H1 (cell line): ENCODE measurements around the gene TXNRD2.

Source experiments
- EZH2 ChIP-seq: fragments of 200-600 bp; sonication (generic); IDR thresholded peaks from 2 replicates; pipeline ENCODE4 v1.7.1; 2012; ENCODE audit warnings: low read depth, mild to moderate bottlenecking, moderate library complexity, low read length, inconsistent platforms; ENCODE audit not compliant: severe bottlenecking
- TAF1 ChIP-seq: IDR thresholded peaks from 2 replicates; pipeline ENCODE4 v1.6.1; 2011; ENCODE audit warnings: mild to moderate bottlenecking, low read depth, low read length
- TEAD4 ChIP-seq: IDR thresholded peaks from 2 replicates; pipeline ENCODE4 v1.6.1; 2012; ENCODE audit warnings: low read depth, low read length, inconsistent platforms, mixed read lengths
- TF ChIP-seq, protein P1 (sequence below): IDR thresholded peaks from 2 replicates; pipeline ENCODE4 v1.6.1; 2012; ENCODE audit warnings: low read length, inconsistent platforms

DNA sequence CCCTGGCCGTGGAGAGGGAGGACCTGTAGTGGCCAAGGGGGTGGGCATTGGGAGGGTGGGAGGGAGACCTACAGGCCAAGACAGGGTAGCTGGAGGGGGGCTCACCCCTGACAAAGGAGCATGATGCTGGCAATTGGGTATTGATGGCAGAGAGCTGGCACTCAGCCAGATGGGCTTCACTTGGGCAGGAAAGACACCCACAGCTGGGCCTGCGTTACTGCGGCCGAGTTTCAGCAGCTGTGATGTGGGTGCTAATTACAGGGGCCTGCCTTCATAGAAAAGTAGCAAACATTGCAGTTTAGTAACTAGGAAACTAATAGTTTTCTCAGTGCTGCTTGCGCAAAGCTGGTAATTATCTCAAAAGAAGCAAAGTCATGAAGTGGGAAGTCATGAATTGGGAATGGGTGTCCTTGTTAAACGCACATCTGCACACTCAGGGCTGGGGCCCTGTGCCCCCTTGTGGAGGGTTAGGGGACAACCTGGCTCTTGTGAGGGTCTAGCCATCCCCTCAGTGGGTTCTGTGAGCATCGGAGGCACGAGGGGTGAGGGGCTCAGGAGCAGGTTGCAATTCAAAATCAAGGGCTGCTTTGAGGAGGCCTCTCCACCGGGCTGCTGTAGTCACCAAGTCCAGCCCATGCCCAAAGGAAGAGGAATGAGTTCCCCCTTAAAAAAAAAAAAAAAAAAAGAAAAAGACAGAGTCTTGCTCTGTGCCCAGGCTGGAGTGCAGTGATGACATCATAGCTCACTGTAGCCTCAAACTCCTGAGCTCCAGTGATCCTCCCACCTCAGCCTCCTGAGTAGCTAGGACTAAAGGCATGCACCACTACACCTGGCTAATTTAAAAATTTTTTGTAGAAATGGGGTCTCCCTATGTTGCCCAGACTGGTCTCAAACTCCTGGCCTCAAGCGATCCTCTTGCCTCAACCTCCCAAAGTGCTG is 24.4 kb upstream of the TXNRD2 start:
- TF ChIP-seq TAF1 (no peak), EZH2 (no peak), TEAD4 (no peak)
- TF ChIP-seq, protein P1, sequence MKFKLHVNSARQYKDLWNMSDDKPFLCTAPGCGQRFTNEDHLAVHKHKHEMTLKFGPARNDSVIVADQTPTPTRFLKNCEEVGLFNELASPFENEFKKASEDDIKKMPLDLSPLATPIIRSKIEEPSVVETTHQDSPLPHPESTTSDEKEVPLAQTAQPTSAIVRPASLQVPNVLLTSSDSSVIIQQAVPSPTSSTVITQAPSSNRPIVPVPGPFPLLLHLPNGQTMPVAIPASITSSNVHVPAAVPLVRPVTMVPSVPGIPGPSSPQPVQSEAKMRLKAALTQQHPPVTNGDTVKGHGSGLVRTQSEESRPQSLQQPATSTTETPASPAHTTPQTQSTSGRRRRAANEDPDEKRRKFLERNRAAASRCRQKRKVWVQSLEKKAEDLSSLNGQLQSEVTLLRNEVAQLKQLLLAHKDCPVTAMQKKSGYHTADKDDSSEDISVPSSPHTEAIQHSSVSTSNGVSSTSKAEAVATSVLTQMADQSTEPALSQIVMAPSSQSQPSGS, result no peak
